ENCODE results near the gene ATAD3C.
"Not testable (repeated sequence)": the region's sequence is repeated elsewhere in the genome, so short reads cannot be mapped to it uniquely, and the experiment has no call there.

The ATAD3C gene, protein sequence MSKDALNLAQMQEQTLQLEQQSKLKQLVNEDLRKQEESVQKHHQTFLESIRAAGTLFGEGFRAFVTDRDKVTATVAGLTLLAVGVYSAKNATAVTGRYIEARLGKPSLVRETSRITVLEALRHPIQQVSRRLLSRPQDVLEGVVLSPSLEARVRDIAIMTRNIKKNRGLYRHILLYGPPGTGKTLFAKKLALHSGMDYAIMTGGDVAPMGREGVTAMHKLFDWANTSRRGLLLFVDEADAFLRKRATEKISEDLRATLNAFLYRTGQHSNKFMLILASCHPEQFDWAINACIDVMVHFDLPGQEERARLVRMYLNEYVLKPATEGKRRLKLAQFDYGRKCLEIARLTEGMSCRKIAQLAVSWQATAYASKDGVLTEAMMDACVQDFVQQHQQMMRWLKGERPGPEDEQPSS

DNA sequence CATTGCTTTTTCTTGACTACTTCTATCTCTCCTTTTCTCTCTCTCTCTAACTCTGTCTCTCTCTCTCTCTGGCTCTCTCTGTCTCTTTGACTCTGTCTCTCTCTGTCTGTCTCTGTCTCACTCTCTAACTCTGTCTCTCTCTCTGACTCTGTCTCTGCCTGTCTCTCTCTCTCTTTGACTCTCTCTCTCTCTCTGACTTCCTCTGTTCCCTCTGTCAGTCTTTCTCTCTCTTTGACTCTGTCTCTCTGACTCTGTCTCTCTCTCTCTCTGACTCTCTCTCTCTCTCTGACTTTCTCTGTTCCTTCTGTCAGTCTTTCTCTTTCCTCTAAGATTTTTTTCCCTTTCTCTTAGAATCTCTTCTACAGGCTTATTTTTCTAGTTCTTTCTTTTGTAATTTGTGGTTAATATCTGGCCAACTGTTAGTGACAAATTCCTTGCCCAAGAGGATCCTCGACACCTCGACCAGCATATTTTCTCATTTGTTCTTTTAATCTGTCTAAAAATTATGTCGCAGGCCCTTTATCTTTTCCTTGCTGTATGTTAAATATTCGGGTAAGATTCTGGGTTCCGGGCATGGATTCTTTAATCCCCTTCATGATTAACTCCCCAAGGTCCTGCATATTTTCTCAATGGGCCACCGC, at the start of gene ATAD3C:
Gene ATAD3C, plus strand, starts transcription at position 591 of the 641 bp plus-strand sequence. CDS start 995 bp downstream, outside the sequence.
- no peak for DNase-seq

DNA sequence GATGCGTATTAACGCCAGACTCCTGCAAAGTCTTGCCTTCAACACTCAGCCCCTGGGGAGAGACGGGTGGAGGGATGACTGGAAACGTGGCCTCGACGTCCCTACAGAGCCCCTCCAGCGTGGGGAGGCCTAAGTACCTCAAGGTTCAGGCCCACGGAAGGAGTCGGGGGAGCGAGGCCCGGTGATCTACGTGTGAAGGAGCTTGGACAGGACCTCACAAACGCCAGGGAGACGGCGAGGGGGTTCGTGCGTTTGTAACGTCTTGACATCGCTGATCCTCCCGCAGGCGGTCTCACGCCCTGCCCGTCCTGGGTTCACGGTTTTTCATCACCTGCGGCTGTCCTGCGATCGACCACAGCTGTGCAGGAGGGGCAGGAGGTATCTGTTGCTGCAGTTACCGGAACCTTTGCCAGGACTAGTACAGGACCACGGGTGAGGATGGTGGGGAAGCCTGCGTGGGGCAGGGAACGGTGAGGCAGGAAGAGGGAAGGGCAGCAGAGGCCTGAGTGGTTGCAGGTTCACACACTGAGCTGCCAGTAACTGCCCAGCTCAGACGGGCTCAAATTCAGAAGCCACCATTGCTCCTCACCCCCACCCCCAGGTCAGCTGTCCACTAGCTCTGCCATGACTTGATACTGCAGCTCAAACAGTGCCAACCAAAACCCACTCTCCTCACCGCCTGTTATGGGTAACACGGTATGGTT, 49.5 kb upstream of the ATAD3C start:
- no peak for DNase-seq

DNA sequence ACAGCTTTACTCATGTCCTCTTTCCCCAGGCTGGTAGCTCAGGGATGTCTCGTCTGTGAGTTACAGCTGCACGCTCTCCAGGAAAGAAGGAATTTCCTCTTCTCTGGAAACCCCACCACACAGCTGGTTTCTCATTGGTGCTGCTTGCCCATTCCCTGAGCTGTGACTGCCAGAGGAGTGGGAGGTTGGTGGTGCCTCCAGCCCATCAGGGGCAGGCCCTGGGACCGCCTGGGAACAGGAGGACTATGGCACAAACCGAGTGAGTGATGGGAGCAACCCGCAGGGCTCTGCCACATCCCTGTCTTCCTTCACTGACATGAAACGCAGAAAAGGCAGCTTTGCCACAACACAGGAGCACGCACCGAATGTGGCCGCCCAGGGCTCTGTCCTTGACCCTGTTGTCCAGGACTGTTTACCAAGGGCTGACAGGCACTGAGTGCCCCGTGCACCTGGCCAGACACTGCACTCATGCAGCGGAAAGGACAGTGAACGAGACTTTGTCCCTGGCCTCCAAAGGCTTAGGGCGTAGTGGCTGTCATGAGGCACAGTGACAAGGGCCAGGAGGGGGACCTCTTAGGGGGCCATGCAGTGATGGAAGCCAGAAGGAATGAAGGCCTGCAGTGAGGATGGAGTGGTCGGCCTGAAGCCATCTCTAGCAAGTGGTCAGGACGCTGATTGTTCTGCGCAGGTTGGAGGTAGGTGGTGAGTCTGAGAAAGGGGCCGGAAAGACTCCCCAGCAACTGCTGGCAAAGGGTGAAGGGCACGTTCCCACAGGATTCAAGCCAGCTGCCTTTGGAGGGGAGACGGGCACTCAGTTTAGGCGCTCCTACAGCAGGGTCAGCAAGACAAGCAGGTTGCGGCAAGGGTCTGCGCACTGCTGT, 48.7 kb upstream of the ATAD3C start:
- DNase-seq = no peak

DNA sequence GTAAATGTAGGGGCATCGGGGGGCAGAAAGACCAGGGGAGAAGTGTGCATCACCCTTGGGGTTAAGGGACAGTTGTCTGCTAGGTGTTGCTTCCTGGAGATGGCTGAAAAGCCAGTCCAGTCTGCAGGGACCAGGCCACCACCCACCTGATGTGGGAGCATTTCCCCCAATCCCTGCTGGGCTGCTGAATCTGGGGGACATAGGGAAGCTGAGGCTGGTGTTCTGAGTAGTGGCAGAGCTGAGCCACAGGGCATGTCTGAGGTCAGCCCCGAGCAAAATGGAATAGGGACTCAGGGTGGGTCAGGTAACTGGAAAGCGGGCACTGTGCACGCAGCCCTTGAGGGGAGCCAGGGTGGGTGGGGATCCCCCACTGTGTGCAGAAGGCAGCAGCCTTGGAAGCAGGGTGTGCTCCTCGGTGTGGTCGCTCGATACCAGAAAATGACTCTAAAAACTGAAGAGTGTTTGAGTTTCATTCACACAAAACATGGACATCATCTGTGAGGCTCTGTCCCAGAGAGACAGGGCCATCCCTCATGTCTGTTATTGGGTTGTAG, 48.0 kb upstream of the ATAD3C start:
- DNase-seq = no peak

DNA sequence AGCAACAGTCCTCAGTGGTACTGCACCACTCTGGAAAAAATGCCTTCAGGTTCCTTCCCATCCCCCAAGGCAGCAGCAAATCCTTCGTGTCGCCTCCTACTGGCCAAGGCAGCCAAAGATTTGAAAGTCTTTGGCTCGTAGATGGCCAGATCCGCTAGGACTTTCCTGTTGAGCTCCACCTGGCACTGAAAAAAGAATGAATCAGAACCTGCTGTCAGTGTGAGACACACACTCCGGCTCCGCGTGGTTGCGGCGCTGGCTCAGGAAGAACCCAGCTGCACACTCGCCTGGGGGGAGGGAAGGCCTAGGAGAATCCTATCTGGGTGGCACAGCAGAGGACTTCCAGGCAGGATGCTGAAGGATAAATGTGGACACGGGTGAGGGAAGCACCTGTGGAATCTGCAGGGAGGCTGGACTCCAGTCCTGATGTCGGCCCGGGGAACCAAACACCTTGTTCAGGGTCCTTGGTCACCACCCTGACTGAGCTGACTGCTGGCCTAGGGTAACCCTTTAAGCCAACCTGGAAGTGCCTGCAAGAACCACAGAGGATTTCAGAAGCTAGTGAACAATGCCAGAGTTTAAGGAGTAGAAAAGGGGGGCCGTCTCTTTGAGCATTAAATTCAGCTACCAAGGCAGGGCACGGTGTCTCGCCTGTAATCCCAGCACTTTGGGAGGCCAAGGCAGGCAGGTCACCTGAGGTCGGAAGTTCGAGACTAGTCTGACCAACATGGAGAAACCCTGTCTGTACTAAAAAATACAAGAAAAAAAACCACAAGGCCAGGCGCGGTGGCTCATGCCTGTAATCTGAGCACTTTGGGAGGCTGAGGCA, 47.2 kb upstream of the ATAD3C start:
- peak; percentile 67 for DNase-seq

DNA sequence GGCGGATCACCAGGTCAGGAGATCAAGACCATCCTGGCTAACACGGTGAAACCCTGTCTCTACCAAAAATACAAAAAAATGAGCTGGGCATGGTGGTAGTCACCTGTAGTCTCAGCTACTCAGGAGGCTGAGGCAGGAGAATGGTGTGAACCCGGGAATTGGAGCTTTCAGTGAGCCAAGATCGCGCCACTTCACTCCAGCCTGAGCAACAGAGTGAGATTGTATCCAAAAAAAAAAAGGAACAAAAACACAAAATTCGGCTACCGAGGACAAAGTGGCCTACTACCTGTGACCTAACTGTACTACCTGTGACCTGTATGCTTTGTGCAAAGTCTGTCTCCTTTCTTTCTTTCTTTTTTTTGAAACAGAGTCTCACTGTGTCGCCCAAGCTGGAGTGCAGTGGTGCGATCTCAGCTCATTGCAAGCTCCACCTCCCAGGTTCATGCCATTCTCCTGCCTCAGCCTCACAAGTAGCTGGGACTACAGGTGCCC, 46.5 kb upstream of the ATAD3C start:
- DNase-seq = not testable (repeated sequence)

DNA sequence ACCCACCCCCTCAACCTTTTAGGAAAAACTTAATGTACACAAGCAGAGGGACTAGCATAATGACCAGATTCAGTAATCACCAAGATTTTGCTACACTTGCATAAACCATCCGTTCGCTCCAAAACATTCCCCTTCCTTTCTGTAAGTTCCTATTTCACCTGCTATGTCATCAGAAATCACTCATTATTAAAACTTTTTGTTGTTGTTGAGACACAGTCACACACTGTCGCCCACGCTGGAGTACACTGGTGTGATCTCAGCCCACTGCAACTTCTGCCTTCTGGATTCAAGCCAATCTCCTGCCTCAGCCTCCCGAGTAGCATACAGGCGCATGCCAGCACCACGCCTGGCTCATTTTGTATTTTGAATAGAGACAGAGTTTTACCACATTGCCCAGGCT, 45.8 kb upstream of the ATAD3C start:
- DNase-seq = no peak

DNA sequence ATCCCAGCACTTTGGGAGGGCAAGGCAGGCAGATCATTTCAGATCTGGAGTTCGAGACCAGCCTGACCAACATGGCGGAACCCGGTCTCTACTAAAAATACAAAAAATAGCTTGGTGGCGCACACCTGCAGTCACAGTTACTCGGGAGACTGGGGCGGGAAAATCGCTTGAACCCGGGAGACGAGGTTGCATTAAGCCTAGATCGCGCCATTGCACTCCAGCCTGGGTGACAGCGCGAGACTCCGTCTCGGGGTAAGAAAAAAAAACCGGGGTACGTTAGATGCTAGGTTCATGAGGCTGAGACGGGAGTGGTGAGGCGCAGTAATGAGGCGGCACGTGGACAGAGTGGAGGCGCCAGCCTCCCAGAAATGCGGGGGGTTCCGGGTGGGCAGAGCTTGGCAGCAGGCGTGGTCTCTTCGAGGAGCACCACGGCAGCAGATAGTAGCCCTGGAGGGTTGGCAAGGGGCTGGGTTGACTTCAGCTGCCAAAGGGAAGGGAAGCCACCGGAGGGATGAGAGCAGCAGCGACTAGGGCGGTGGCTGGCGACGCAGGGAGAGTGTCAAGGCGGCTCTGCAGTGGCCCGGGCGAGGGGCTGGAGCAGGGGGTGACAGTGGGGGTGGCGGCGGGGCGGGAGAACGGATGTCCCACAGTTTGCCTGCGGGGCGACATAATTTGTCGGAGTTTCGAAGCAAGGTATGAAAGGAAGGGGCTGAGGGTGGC, 43.2 kb upstream of the ATAD3C start:
- no peak for DNase-seq

DNA sequence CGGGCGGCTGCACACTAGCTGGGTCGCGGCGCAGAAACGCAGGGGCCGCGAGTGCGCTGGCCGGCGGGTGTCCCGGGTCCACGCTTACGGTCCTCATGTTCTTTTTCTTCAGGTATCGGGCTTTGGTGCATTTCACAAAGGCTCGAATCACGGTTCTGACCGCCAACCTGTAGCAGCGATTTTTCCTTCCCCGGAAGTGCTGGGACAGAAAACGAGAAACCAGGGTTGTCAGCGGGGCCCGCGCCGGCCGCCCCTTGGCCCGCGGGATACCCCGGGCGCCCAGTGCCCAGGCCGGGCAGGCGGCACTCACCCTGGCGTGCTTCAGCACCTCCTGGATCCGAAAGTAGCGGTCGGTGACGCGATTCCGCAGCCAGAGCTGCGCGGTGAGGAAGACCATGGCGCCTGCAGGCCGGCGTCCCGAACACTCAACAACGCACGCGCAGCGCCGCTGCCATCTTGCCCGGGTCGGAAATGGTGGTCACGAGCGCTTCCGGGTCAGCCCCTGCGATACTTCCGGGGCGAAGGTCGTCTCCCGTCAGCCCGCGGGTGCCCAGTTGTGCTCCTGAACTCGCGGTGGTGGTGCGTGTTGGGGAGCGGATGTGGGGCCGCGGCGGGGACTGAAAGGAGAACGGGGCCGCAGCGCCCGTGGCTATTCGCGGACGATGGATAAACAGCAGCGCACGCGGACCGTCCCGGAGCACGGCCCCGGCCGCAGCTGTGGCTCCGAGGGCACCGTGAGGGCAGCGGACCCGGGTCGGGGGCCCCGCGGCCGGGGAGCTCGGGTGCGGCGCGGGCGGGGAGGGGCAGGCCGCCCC, 42.5 kb upstream of the ATAD3C start, which contains the start of gene MRPL20:
Gene MRPL20, minus strand, starts transcription at position 473 of the 815 bp plus-strand sequence. Its CDS starts 76 bp downstream, at position 397.
- DNase-seq = peak; percentile 97

DNA sequence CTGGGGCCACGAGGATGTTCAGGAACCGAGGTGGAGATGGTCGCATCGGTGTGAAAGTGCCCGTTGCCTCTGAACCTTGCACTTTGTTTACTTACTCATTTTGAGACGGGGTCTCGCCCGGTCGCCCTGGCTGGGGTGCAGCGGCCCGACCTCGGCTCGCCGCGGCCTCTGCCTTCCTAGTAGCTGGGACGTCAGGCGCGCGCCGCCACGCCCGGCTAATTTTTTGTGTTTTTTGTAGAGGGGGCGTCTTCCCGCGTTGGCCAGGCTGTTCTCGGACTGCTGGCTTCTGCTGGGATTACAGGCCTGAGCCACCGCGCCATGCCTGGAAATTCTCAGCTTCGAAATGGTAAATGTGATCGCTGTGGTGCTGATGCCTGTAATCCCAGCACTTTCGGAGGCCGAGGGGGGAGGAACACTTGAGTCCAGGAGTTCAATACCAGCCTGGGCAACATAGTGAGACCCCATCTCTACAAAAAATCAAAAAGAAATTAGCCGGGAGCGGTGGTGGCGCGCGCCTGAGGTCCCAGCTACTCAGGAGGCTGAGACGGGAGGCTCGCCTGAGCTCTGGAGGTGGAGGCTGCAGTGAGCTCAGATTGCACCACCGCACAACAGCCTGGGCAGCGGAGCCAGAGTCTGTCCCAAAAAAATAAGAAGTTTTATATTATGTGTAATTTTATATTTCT, 41.7 kb upstream of the ATAD3C start:
- no peak for DNase-seq

DNA sequence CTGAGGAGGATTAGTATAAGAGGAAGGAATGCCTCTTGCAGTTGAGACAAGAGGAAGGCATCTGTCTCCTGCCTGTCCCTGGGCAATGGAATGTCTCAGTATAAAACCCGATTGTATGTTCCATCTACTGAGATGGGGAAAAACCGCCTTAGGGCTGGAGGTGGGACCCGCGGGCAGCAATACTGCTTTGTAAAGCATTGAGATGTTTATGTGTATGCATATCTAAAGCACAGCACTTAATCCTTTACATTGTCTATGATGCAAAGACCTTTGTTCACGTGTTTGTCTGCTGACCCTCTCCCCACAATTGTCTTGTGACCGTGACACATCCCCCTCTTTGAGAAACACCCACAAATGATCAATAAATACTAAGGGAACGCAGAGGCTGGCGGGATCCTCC, 39.3 kb upstream of the ATAD3C start:
- DNase-seq = not testable (repeated sequence)

DNA sequence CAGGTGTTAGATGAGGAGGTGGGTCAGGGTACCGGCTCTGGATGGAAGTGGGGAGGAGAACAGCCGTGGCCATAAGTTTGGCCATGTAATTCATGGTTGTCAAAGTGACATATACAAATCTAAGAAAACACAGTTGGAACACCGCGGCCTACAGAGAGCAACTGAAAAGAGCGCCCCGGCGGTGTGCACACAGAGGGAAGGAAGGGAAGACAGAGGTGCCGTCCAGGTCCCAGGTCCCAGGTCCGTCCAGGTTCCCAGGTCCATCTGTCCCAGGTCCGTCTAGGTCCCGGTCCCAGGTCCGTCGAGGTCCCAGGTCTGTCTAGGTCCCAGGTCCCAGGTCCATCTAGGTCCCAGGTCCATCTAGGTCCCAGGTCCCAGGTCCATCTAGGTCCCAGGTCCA, 37.9 kb upstream of the ATAD3C start:
- no peak for DNase-seq

DNA sequence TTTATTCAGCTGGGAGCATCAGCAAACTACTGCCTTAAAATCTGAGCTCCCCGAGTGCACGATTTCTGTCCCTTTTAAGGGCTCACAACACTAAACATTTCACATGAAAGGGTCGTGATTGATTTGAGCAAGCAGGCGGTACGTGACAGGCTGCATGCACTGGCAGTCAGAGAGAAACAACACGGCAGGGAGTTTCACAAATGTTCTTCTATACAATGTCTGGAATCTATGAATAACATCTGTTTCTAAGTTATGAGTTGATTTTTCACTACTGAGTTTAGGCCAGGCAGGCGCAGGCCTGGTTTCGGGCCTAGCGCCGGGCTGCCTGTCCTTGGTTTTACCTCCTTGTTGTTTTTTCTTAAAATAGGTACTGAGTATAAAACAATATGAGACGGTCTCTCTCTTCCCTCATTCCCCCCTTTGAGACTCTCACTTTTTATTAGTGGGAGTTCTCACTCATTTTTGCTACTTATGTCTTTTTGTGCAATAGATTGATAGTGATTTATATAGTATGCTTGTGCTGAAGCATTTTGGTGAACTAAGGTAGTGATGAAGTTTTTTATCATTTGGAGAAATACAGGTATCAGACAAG, 37.1 kb upstream of the ATAD3C start:
- DNase-seq = peak; percentile 56

DNA sequence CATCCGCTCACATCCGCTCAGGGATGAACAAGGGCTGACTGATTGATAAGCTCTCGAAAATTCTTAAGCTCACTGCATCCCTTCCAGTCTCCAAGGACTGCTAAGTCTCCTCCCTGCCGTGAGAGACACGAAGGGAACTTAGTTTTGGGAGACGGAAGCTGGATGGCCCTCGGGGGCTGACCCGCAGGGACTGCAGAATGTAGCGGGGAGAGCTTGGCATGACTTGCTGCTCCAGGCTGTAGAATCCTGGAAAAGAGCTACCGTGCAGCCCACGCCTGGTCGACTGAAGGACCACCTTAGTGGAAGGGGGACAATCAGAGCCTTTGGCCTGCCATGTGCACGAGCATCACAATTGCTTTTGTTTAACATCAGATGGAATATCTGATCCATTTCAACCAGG, 33.7 kb upstream of the ATAD3C start:
- no peak for DNase-seq

DNA sequence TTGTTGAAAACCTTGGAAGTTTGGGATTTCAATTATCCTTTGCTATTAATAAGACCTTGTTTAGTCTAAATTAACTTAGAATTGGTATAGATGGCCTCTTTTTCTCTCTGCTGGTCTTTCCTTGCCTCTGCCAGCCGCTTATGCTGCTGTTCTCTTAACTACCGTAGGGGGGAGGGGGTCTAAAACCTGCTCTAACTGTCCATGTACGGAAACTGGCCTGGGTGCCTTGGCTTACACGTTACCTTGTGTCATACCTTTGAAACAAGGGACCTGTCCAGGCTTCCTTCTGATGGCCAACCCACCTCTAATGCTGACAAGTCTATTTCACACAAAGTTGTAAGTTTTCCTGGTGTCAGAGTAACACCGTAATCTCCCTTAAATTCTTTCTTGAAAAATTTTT, 32.1 kb upstream of the ATAD3C start:
- not testable (repeated sequence) for DNase-seq

DNA sequence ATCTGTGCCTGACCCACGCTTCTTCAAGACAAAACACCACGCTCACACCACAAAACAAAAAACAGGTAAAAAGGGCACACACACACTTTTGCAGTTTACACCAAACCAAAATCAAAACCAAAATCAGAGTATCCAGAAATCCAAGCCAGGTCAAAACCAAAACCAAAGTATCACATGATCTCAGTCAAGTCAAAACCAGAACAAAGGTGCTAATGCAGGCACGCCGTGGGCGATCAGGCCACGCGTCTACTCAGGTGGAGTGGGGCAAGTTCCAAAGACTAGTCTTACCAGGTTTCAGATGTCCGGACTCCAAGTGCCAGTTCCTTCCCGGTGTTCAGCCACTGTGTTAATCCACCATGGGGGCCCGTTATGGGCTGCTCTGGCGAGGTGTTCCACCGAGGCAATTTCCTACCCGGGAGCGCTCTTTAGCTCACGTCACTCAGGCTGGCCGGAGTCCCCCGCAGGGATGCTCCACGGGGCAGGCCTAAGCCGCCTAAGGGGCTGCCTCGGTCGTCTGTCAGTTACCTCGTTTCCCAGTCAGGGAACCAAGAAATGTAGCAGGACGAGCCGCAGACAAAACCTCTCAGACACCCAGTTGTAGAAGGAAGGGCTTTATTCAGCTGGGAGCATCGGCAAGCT, 31.5 kb upstream of the ATAD3C start:
- DNase-seq = not testable (repeated sequence)

DNA sequence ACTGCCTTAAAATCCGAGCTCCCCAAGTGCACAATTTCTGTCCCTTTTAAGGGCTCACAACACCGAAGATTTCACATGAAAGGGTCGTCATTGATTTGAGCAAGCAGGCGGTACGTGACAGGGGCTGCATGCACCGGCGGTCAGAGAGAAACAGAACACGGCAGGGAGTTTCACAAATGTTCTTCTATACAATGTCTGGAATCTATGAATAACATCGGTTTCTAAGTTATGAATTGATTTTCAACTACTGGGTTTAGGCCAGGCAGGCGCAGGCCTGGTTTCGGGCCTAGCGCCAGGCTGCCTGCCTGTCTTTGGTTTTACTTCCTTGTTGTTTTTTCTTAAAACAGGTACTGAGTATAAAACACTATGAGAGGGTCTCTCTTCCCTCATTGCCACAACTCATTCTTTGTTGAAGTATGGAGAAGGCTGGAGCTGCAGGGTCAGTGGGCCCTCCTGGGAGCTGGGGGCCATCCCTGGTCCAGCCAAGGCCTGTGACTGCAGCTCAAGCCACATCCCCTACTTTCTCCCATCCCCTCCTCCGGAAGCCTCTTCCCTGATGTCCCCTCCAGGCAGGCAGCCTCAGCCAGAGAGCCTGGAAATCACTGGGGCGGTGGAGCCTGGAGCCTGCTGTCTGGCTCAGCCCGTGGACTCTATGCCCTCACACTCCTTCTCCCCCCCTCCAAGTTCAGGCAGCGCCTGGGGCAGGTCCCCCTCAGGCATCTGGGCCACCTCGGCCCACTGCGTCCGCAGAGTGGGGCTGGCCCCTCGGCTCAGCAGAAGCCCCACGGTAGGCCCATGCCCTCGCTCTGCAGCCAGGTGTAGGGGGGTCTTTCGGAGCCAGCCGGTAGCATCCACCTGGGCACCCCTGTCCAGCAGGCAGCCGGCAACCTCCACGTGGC, 30.8 kb upstream of the ATAD3C start:
- no peak for DNase-seq

Data from activated CD8-positive, alpha-beta memory T cell treated with anti-CD3 and anti-CD28 coated beads, Interleukin-2, amount 50 U/mL, for 48 hours (primary cell).